ENCODE results near the gene PSMD1.

PSMD1 gene

DNA sequence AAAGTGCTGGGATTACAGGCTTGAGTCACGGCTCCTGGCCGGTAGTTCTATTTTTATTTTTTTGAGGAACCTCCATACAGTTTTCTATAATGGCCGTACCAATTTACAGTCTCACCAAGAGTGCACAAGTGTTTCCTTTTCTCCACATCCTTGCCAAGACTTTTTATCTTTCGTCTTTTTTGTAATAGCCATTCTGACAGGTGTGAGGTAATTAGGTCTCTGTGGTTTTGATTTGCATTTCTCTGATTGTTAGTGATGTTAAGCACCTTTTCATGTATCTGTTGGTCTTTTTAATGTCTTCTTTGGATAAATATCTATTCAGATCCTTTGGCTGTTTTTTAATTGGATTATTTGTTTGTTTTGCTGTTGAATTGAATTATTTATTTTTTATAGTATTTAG, 151.1 kb downstream of the PSMD1 start:
- no peak overlapping the region for H3K27ac ChIP-seq
- TF ChIP-seq, protein P1, sequence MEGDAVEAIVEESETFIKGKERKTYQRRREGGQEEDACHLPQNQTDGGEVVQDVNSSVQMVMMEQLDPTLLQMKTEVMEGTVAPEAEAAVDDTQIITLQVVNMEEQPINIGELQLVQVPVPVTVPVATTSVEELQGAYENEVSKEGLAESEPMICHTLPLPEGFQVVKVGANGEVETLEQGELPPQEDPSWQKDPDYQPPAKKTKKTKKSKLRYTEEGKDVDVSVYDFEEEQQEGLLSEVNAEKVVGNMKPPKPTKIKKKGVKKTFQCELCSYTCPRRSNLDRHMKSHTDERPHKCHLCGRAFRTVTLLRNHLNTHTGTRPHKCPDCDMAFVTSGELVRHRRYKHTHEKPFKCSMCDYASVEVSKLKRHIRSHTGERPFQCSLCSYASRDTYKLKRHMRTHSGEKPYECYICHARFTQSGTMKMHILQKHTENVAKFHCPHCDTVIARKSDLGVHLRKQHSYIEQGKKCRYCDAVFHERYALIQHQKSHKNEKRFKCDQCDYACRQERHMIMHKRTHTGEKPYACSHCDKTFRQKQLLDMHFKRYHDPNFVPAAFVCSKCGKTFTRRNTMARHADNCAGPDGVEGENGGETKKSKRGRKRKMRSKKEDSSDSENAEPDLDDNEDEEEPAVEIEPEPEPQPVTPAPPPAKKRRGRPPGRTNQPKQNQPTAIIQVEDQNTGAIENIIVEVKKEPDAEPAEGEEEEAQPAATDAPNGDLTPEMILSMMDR (conservative IDR thresholded peaks at IDR 0.05): no peak

DNA sequence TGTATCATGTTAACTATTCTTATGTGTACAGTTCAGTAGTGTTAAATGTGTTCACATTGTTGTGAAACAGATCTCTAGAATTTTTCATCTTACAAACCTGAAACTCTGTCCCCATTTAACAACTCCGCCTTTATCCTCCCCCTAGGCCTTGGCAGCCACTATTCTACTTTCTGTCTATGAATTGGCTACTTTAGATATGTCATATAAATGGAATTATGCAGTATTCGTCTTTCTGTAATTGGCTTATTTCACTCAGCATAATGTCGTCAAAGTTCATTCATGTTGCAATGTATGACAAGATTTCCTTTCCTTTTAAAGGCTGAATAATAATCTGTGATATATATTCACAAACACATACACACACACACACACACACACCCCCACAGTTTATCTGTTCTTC, 154.1 kb downstream of the PSMD1 start:
- H3K27ac ChIP-seq: no peak overlapping the region
- TF ChIP-seq, protein P1 (conservative IDR thresholded peaks at IDR 0.05): no peak

GRCh38 chr2:231211486-231211885, 154.8 kb downstream of the PSMD1 start:
- H3K27ac ChIP-seq: no peak overlapping the region
- TF ChIP-seq, protein P1 (conservative IDR thresholded peaks at IDR 0.05): no peak

DNA sequence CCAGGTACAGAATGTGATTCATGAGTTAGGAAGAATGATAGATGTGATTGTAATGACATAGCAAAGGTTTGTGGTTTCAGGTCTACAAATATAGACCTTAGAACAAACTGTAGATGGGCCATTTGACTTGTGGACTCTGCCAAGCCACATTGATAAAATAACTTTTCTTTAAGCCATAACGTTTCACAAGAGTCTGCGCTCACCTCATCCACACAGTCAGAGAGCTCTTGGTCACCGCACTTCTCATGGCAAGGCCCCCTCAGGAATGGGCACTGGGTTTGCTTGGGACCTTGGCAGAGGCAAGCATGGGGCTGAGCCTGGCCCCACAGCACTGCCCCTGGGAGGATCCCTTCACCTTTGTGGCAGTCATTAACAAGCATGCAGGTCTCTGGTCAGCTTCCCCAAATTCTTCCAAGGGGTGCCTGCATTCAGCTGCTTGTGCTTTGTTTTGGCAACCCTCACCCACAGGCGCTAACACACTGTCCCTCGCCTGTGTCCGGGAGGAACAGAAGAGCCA, 155.7 kb downstream of the PSMD1 start:
- TF ChIP-seq, protein P1 (conservative IDR thresholded peaks at IDR 0.05): no peak
- H3K27ac ChIP-seq: no peak overlapping the region

GRCh38 chr2:231213931-231214642, 157.4 kb downstream of the PSMD1 start:
- no peak overlapping the region for H3K27ac ChIP-seq
- TF ChIP-seq, protein P1 (conservative IDR thresholded peaks at IDR 0.05): no peak

DNA sequence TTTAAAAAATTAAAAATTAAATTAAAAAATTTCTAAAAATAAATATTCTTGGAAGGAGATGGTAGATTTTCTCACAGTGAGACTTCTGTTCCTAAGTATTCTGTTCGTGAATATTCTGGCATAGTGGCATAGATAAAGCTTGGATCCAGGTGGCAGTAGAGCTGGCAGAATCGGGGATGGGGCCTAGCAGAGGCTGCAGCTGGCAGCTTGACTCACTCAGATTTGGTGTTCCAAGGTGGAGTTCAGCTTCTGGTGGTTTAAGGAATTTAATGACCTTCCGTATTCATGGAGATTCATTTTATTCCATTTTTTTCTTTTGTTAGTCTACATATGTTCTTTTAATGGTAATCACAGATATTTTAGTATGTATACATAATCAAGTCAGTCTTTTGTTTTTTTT, 161.7 kb downstream of the PSMD1 start:
- no peak overlapping the region for H3K27ac ChIP-seq
- TF ChIP-seq, protein P1 (conservative IDR thresholded peaks at IDR 0.05): no peak

- H3K27ac ChIP-seq: no peak overlapping the region
- TF ChIP-seq, protein P1 (conservative IDR thresholded peaks at IDR 0.05): no peak
Measured at GRCh38 chr2:231219289-231219688, 162.6 kb downstream of the PSMD1 start.

Data from VCaP (cell line).